Measurements from ENCODE around the gene GLB1L3.

DNA sequence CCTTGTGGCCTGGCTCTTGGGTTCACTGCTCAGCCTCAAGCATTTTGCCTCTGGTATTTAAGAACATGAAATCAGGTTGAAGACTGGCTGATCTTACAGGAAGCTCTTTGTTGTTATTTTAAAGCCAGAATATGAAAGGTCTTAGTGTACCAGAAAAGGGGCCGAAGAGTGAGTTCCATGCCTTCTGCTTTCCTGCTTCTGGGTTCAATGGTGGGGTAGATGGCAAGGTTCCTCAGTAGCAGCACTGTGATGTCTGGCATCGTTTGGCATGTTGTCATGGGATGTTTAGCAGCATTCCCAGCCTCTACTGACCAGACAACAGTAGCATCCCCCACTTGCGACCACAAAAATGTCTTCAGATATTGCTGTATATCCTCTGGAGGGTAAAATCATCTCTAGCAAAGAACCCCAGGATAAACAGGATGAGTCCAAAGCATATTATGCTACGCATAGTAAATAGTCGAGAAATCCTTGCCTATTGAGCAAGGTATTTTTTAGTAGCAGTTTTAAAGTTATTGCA, 49.3 kb upstream of the GLB1L3 start:
- TF ChIP-seq, protein P1, sequence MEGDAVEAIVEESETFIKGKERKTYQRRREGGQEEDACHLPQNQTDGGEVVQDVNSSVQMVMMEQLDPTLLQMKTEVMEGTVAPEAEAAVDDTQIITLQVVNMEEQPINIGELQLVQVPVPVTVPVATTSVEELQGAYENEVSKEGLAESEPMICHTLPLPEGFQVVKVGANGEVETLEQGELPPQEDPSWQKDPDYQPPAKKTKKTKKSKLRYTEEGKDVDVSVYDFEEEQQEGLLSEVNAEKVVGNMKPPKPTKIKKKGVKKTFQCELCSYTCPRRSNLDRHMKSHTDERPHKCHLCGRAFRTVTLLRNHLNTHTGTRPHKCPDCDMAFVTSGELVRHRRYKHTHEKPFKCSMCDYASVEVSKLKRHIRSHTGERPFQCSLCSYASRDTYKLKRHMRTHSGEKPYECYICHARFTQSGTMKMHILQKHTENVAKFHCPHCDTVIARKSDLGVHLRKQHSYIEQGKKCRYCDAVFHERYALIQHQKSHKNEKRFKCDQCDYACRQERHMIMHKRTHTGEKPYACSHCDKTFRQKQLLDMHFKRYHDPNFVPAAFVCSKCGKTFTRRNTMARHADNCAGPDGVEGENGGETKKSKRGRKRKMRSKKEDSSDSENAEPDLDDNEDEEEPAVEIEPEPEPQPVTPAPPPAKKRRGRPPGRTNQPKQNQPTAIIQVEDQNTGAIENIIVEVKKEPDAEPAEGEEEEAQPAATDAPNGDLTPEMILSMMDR (IDR thresholded peaks at IDR 0.05; ENCODE audit: extremely low read depth in 1 of 2, insufficient read depth in 1 of 2, low read depth in 1 of 2, low read length in 2 of 2): no peak
- TF ChIP-seq POLR2A (IDR thresholded peaks at IDR 0.05; ENCODE audit: low read depth, low read length) (no peak), JUN (IDR thresholded peaks at IDR 0.05; ENCODE audit: borderline replicate concordance, insufficient read depth, insufficient read length, low read depth) (no peak), POLR2AphosphoS5 (IDR thresholded peaks at IDR 0.05; ENCODE audit: insufficient read depth, low read depth, low read length) (no peak), MYC (IDR thresholded peaks at IDR 0.05; ENCODE audit: low read depth, low read length) (no peak), EZH2 (IDR thresholded peaks at IDR 0.05; ENCODE audit: borderline replicate concordance, low read depth, low read length, severe bottlenecking) (no peak), FOS (IDR thresholded peaks at IDR 0.05; ENCODE audit: borderline replicate concordance, insufficient read depth, low read length) (no peak)
- TF ChIP-seq, protein P2, sequence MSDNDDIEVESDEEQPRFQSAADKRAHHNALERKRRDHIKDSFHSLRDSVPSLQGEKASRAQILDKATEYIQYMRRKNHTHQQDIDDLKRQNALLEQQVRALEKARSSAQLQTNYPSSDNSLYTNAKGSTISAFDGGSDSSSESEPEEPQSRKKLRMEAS (IDR thresholded peaks at IDR 0.05; ENCODE audit: insufficient read depth, insufficient read length): no peak
